GM13977 (cell line): ENCODE results near the gene NPHP1.

ENCODE experiments used
- DNase-seq: peaks from one replicate; pipeline ENCODE4 v3.0.0; 2012; ENCODE audit warnings: low spot score
- in situ Hi-C: fragments of 300-500 bp; cut with MboI; formaldehyde crosslinking; loops from one replicate; pipeline ENCODE4 v1.12.0; 2022; ENCODE audit warnings: low sequenced_read_pairs, low pct_unique_long_range_greater_than_20kb, mixed read lengths, inconsistent platforms; ENCODE audit not compliant: unreplicated experiment
- TF ChIP-seq, protein P1 (sequence below): IDR thresholded peaks from 2 replicates; pipeline ENCODE4 v1.5.1; 2012; ENCODE audit warnings: mild to moderate bottlenecking, control low read depth; ENCODE audit not compliant: insufficient read depth; ENCODE audit errors: extremely low read depth, missing control alignments

NPHP1 gene

DNA sequence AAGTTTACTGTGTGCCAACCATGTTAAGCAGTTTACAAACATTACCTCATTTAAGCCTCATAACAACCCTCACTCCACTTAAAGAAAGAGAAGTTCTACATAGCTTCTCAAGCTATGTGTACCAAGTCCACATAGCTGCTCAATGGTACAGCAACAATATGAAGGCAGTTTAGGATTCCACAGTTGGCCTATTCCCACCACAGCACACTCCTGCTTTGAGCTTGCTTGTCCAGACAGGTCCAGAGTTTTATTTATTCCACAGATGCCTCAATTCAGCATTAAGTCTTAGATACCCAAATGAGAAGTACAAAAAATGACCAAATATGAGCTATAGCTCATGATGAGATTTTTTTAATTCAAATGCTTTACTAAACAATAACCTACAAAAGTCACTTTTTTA, 24.8 kb downstream of the NPHP1 start:
- TF ChIP-seq, protein P1, sequence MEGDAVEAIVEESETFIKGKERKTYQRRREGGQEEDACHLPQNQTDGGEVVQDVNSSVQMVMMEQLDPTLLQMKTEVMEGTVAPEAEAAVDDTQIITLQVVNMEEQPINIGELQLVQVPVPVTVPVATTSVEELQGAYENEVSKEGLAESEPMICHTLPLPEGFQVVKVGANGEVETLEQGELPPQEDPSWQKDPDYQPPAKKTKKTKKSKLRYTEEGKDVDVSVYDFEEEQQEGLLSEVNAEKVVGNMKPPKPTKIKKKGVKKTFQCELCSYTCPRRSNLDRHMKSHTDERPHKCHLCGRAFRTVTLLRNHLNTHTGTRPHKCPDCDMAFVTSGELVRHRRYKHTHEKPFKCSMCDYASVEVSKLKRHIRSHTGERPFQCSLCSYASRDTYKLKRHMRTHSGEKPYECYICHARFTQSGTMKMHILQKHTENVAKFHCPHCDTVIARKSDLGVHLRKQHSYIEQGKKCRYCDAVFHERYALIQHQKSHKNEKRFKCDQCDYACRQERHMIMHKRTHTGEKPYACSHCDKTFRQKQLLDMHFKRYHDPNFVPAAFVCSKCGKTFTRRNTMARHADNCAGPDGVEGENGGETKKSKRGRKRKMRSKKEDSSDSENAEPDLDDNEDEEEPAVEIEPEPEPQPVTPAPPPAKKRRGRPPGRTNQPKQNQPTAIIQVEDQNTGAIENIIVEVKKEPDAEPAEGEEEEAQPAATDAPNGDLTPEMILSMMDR = no peak
- in situ Hi-C loops = no loop called here
- DNase-seq = no peak

DNA sequence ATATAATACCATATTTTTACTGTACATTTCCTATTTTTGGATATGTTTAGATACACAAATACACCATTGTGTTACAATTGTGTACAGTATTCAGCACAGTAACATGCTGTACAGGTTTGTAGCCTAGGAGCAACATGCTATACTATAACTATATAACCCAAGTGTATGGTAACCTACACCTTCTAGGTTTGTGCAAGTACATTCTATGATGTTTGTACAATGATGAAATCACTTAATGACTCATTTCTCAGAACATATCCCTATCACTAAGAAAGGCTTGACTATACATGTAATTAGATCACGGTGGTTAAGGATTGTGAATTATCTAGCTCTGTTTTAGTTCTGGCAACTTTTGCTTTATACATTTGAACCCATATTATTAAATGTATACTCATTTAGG, 31.3 kb downstream of the NPHP1 start:
- in situ Hi-C loops = no loop called here

GRCh38 chr2:110172506-110172905, 32.3 kb downstream of the NPHP1 start:
- DNase-seq = no peak
- in situ Hi-C loops = no loop called here
- TF ChIP-seq, protein P1 = no peak

More for the DNA sequence above, 31.3 kb downstream of the NPHP1 start:
- DNase-seq = no peak
- TF ChIP-seq, protein P1 = no peak

DNA sequence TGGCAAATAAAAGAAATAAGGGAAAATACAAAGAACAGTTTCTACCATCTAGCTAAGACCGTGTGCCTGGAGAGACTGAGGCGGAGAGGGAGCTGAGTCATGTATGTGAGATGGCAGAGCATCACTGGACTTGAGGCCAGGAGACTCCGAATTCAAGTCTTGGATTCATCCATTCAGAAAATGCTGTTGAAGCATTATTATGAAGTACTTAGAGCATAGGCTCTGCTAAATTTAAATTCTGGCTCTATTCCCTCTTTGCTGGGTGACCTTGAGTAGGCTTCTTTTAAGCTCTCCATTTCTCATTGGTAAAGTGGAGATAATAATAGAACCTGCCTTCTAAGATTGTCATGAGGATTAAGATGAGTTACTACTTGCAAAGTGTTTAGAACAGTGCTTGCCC, 34.7 kb downstream of the NPHP1 start:
- TF ChIP-seq, protein P1 = no peak
- DNase-seq = no peak
- in situ Hi-C loops = no loop called here

- TF ChIP-seq, protein P1 = no peak
- in situ Hi-C loops = no loop called here
- DNase-seq = no peak
Observed at GRCh38 chr2:110167326-110168000, 37.4 kb downstream of the NPHP1 start.

DNA sequence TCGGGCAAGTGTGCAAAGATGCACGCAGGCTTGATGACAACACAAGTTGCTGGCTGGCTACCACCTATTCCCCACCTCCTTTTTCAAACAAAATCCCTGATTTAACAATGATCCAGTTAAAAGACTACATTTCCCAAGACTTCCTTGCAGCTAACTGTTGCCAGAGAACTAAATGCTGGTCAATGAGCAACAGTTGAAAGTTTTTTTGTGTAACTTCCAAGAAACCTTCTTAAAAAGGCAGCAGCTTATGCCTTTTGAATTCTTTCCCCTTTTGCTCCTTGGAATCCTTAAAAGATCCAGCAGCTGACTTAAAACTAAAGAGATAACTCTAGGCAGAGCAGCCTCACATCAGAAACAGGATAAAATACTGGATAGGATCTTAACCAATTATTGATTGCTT, 38.5 kb downstream of the NPHP1 start:
- TF ChIP-seq, protein P1 = no peak
- DNase-seq = no peak
- in situ Hi-C loops = no loop called here
